ENCODE data around the gene RAB11A. TPM values are rescaled to one million over a fixed set of nuclear protein-coding genes. Genes with fewer than 3 reads are reported as not detected.
A peak's percentile ranks its signal among the peaks of the same experiment; 100 is the strongest.

The RAB11A gene
- total and polyA plus RNA-seq, 2 of the 13 experiments (the other 11 are each of a cell fraction or from before 2014, with no cell fraction given), result 161 to 162 TPM

- Histone ChIP-seq H3K4me1 (ENCODE audit: insufficient read depth, low read length) (no peaks in the 10 kb centered on the region), H3K4me2 (ENCODE audit: low read depth, low read length) (no peak overlapping the region), H3K27ac (ENCODE audit: extremely low read length, insufficient read depth, low read length) (no peak overlapping the region), H3K4me3 (replicated peaks in 1 of 3; ENCODE audit: insufficient read depth in 1 of 3, low read depth in 2 of 3, low read length in 3 of 3) (no peak overlapping the region), H3K9ac (ENCODE audit: insufficient read depth, low read depth, low read length) (no peak overlapping the region), H3K79me2 (ENCODE audit: insufficient read depth, low read length) (no peaks in the 10 kb centered on the region), H4K20me1 (ENCODE audit: insufficient read depth, low read length) (no peaks in the 10 kb centered on the region), H2AFZ (ENCODE audit: low read length) (no peak overlapping the region), H3K36me3 (replicated peaks in 1 of 2; ENCODE audit: control insufficient read depth in 1 of 2, insufficient read depth in 2 of 2, low read length in 2 of 2) (no peaks in the 10 kb centered on the region), H3K27me3 (ENCODE audit: control insufficient read depth in 1 of 2, insufficient read depth in 2 of 2, low read length in 2 of 2) (no peaks in the 10 kb centered on the region), H3K9me3 (ENCODE audit: low read length) (no peaks in the 10 kb centered on the region)
- TF ChIP-seq CTCF (CRISPR knock-in tag; IDR thresholded peaks at IDR 0.05) (peak; percentile 25), SNAI1 (CRISPR knock-in tag; IDR thresholded peaks at IDR 0.05; ENCODE audit: borderline replicate concordance) (no peak), TEAD3 (CRISPR knock-in tag; optimal IDR thresholded peaks at IDR 0.05; ENCODE audit: borderline replicate concordance) (peak; percentile 97), TCF12 (IDR thresholded peaks at IDR 0.05) (no peak), TCF12 (CRISPR knock-in tag; IDR thresholded peaks at IDR 0.05) (no peak), ZBTB25 (CRISPR knock-in tag; IDR thresholded peaks at IDR 0.05) (no peak)
- DNase-seq (ENCODE audit: low spot score) (no peak), FAIRE-seq (no peak), ATAC-seq (peak; percentile 61)
- ChIA-PET POLR2A (no interaction called here), CTCF (ENCODE audit: low intra/inter-chr PET ratio, low total read pairs) (no interaction called here)
- WGBS (ENCODE audit: low lambda C conversion rate), result 0% methylated on average over 2 of the region's 2 CpGs
- in situ Hi-C loops (cut with HindIII; ENCODE audit: extremely low pct_ligation_motif_present, low pct_unique_long_range_greater_than_20kb) (no loop called here), intact Hi-C loops (cut with micrococcal nuclease; ENCODE audit: unreplicated experiment) (no loop called here)
- no TSS peak for BruUV-seq (replicated peaks)
Measured at GRCh38 chr15:65927545-65927944, 58.3 kb downstream of the RAB11A start.

- POLR2A ChIA-PET, result no interaction called here
- no peak overlapping the region for H2AFZ ChIP-seq (ENCODE audit: low read length)
- 20% methylated on average over 1 of the region's 7 CpGs for WGBS (ENCODE audit: low lambda C conversion rate)
- H3K4me3 ChIP-seq (replicated peaks in 1 of 3; ENCODE audit: insufficient read depth in 1 of 3, low read depth in 2 of 3, low read length in 3 of 3), result no peak overlapping the region
- H3K9ac ChIP-seq (ENCODE audit: insufficient read depth, low read depth, low read length), result no peak overlapping the region
- FAIRE-seq (no peak), DNase-seq (ENCODE audit: low spot score) (no peak), ATAC-seq (no peak)
- intact Hi-C loops (cut with micrococcal nuclease; ENCODE audit: unreplicated experiment) (no loop called here), in situ Hi-C loops (cut with HindIII; ENCODE audit: extremely low pct_ligation_motif_present, low pct_unique_long_range_greater_than_20kb) (no loop called here)
- no peaks in the 10 kb centered on the region for H3K36me3 ChIP-seq (replicated peaks in 1 of 2; ENCODE audit: control insufficient read depth in 1 of 2, insufficient read depth in 2 of 2, low read length in 2 of 2)
- H3K4me2 ChIP-seq (ENCODE audit: low read depth, low read length), result no peak overlapping the region
- H3K4me1 ChIP-seq (ENCODE audit: insufficient read depth, low read length), result no peaks in the 10 kb centered on the region
- no peaks in the 10 kb centered on the region for H3K9me3 ChIP-seq (ENCODE audit: low read length)
- H4K20me1 ChIP-seq (ENCODE audit: insufficient read depth, low read length), result no peaks in the 10 kb centered on the region
- CTCF ChIA-PET (ENCODE audit: low intra/inter-chr PET ratio, low total read pairs), result no interaction called here
- H3K27ac ChIP-seq (ENCODE audit: extremely low read length, insufficient read depth, low read length), result no peak overlapping the region
- BruUV-seq (replicated peaks), result no TSS peak
- H3K79me2 ChIP-seq (ENCODE audit: insufficient read depth, low read length), result no peaks in the 10 kb centered on the region
- peaks cover 0 to 2% of the 10 kb centered on the region in 2 experiments; a peak in 1 of 5 replicates for H3K27me3 ChIP-seq (ENCODE audit: control insufficient read depth in 1 of 2, insufficient read depth in 2 of 2, low read length in 2 of 2)
- TF ChIP-seq LRRFIP1 (CRISPR knock-in tag; conservative IDR thresholded peaks at IDR 0.05) (no peak), ZSCAN21 (CRISPR knock-in tag; IDR thresholded peaks at IDR 0.05; ENCODE audit: borderline replicate concordance) (no peak), STAT6 (CRISPR knock-in tag; IDR thresholded peaks at IDR 0.05; ENCODE audit: borderline replicate concordance) (no peak), ZNF333 (CRISPR knock-in tag; IDR thresholded peaks at IDR 0.05; ENCODE audit: borderline replicate concordance) (no peak), POLR2A (IDR thresholded peaks at IDR 0.05; ENCODE audit: insufficient read depth in 1 of 2, low read depth in 2 of 2, low read length in 2 of 2) (no peak), ZBTB21 (CRISPR knock-in tag; IDR thresholded peaks at IDR 0.05) (no peak)
Measured at GRCh38 chr15:65929573-65929972, 60.3 kb downstream of the RAB11A start.

Measured in HepG2 (cell line).